ENCODE data around the gene CALML6. TPM values are rescaled to one million over a fixed set of nuclear protein-coding genes. Genes with fewer than 3 reads are reported as not detected.

The CALML6 gene
- total RNA-seq = under 1 TPM in 1 of 4 donors, not detected in 3; 0.13 TPM

GRCh38 chr1:1914971-1915692, at the start of gene CALML6:
CALML6 (plus strand) TSS chr1:1915260; CDS start chr1:1915281, 21 bp downstream.
- no peaks in the 10 kb centered on the region for H3K9me3 ChIP-seq
- H3K27ac ChIP-seq = no peak within 1 kb of the TSS
- H3K27me3 ChIP-seq = no peaks in the 10 kb centered on the region
- TF ChIP-seq POLR2A (IDR thresholded peaks at IDR 0.05) (no peak), CTCF (IDR thresholded peaks at IDR 0.05) (no peak)
- no peak within 1 kb of the TSS for H3K4me3 ChIP-seq (replicated peaks in 1 of 3)
- H3K36me3 ChIP-seq = no peaks in the 10 kb centered on the region
- H3K4me1 ChIP-seq = peaks cover 7 to 18% of the 10 kb centered on the region in 2 donors
- intact Hi-C loops (cut with DNase I) = no loop called here
- WGBS, 2 donors = 83 to 84% methylated on average over 13 to 14 of the region's 15 CpGs
- DNase-seq = no peak

GRCh38 chr1:1867164-1867563, 47.9 kb upstream of the CALML6 start:
- 92 to 97% methylated on average over 3 of the region's 3 CpGs for WGBS, 2 donors
- no peaks in the 10 kb centered on the region for H3K9me3 ChIP-seq

GRCh38 chr1:1869469-1869868, 45.6 kb upstream of the CALML6 start:
- Histone ChIP-seq H3K27me3 (no peaks in the 10 kb centered on the region), H3K9me3 (no peaks in the 10 kb centered on the region), H3K27ac (no peak overlapping the region), H3K4me1 (peaks cover 32 to 37% of the 10 kb centered on the region in 2 donors), H3K36me3 (no peaks in the 10 kb centered on the region), H3K4me3 (replicated peaks in 1 of 3) (no peak overlapping the region)
- 73 to 79% methylated on average over 4 of the region's 4 CpGs for WGBS, 2 donors
- intact Hi-C loops (cut with DNase I) = no loop called here
- TF ChIP-seq POLR2A (IDR thresholded peaks at IDR 0.05) (no peak), CTCF (IDR thresholded peaks at IDR 0.05) (no peak)
- no peak for DNase-seq

More at GRCh38 chr1:1867164-1867563, 47.9 kb upstream of the CALML6 start:
- no peaks in the 10 kb centered on the region for H3K36me3 ChIP-seq
- no peak overlapping the region for H3K27ac ChIP-seq
- H3K27me3 ChIP-seq = no peaks in the 10 kb centered on the region
- H3K4me1 ChIP-seq = peaks cover 20 to 32% of the 10 kb centered on the region in 2 donors
- H3K4me3 ChIP-seq (replicated peaks in 1 of 3) = no peak overlapping the region
- DNase-seq = no peak
- intact Hi-C loops (cut with DNase I) = no loop called here
- TF ChIP-seq POLR2A (IDR thresholded peaks at IDR 0.05) (no peak), CTCF (IDR thresholded peaks at IDR 0.05) (no peak)

- 81 to 85% methylated on average over 11 of the region's 11 CpGs for WGBS, 2 donors
- no peak for DNase-seq
- peaks cover 44 to 50% of the 10 kb centered on the region in 2 donors for H3K4me1 ChIP-seq
- H3K27ac ChIP-seq = peak overlapping the region in 1 of 3 donors; percentile 30
- no peak overlapping the region for H3K4me3 ChIP-seq (replicated peaks in 1 of 3)
- no peaks in the 10 kb centered on the region for H3K36me3 ChIP-seq
- H3K9me3 ChIP-seq = no peaks in the 10 kb centered on the region
- TF ChIP-seq POLR2A (IDR thresholded peaks at IDR 0.05) = no peak
- TF ChIP-seq CTCF (IDR thresholded peaks at IDR 0.05) = no peak
- H3K27me3 ChIP-seq = no peaks in the 10 kb centered on the region
- intact Hi-C loops (cut with DNase I) = no loop called here
Measured at GRCh38 chr1:1872329-1872994, 42.6 kb upstream of the CALML6 start.

GRCh38 chr1:1873186-1873585, 41.9 kb upstream of the CALML6 start:
- intact Hi-C loops (cut with DNase I) = no loop called here
- Histone ChIP-seq H3K9me3 (no peaks in the 10 kb centered on the region), H3K4me3 (replicated peaks in 1 of 3) (no peak overlapping the region), H3K36me3 (no peaks in the 10 kb centered on the region), H3K4me1 (peaks cover 51 to 56% of the 10 kb centered on the region in 2 donors), H3K27ac (peak overlapping the region in 1 of 3 donors; percentile 30), H3K27me3 (no peaks in the 10 kb centered on the region)
- peak; percentile 84 to 89 for DNase-seq
- WGBS, 2 donors = 55 to 60% methylated on average over 2 of the region's 2 CpGs
- TF ChIP-seq CTCF (IDR thresholded peaks at IDR 0.05) = no peak
- TF ChIP-seq POLR2A (IDR thresholded peaks at IDR 0.05) = no peak

Measured in thyroid gland (tissue), 4 donors.